Tibial nerve (tissue), 4 donors: ENCODE measurements around the gene SCP2. TPM values are rescaled to one million over a fixed set of nuclear protein-coding genes. Genes with fewer than 3 reads are reported as not detected.

Experiments used
- DNase-seq, 2 donors: peaks; one replicate each; pipeline ENCODE4 v3.0.0-alpha.2; 2019; ENCODE audit warnings: low spot score in 2 of 2
- H3K27ac ChIP-seq, 4 donors: fragments of 200-600 bp; sonication (generic) in 3 of 4; one replicate each; pipeline ENCODE4 v1.5.1; 2017 to 2019; ENCODE audit warnings: mild to moderate bottlenecking in 1 of 4
- H3K27me3 ChIP-seq, 2 donors: fragments of 200-600 bp; sonication (generic) in 1 of 2; one replicate each; pipeline versions ENCODE4 v1.5.1 to v1.6.0; 2017 to 2019
- H3K36me3 ChIP-seq, 3 donors: fragments of 200-600 bp; sonication (generic); one replicate each; pipeline ENCODE4 v1.5.1; 2018 to 2019
- H3K4me1 ChIP-seq, 4 donors: fragments of 200-600 bp; sonication (generic) in 3 of 4; one replicate each; pipeline ENCODE4 v1.5.1; 2017 to 2019
- H3K4me3 ChIP-seq, 4 donors: fragments of 200-600 bp; sonication (generic) in 3 of 4; one replicate each; pipeline ENCODE4 v1.5.1; 2017 to 2019; ENCODE audit warnings: mild to moderate bottlenecking in 1 of 4, moderate library complexity in 1 of 4
- H3K9me3 ChIP-seq, 4 donors: fragments of 200-600 bp; sonication (generic) in 3 of 4; one replicate each; pipeline ENCODE4 v1.5.1; 2017 to 2019
- CTCF ChIP-seq, 5 experiments: fragments of 200-600 bp in 3 of 5; fragments of 450-650 bp in 2 of 5; sonication (generic) in 3 of 5; IDR thresholded peaks; one replicate each; pipeline ENCODE4 v1.5.1; 2016 to 2019; ENCODE audit warnings: antibody characterized with exemption in 5 of 5, mild to moderate bottlenecking in 3 of 5, moderate library complexity in 2 of 5
- EP300 ChIP-seq, 2 donors: sonication (generic); formaldehyde crosslinking; IDR thresholded peaks; one replicate each; pipeline ENCODE4 v1.6.1; 2017; ENCODE audit warnings: antibody characterized with exemption in 2 of 2, mild to moderate bottlenecking in 1 of 2
- POLR2A ChIP-seq, 2 donors: fragments of 450-650 bp; IDR thresholded peaks; one replicate each; pipeline ENCODE4 v1.6.1; 2017; ENCODE audit warnings: antibody characterized with exemption in 2 of 2, mild to moderate bottlenecking in 2 of 2, moderate library complexity in 2 of 2
- WGBS, 2 donors: methylation state at CpG; one replicate each; pipeline ENCODE4 v1.1.5; 2018; 5-methylcytosine and 5-hydroxymethylcytosine counted together
- total RNA-seq, 4 donors: library from RNA; depleted of rRNA; stranded (reverse); fragments of >200 nt; gene quantifications; one replicate each; pipeline ENCODE4 v1.1.0, GENCODE V29; 2016

The SCP2 gene
- total RNA-seq, 4 donors from 2014 or later, result 63.3 to 131 (median 104) TPM

GRCh38 chr1:53071915-53072314 lies 144.8 kb downstream of the SCP2 start:
- no peak overlapping the region for H3K4me3 ChIP-seq
- WGBS, 2 donors, result 96 to 98% methylated on average over 1 of the region's 1 CpG
- H3K4me1 ChIP-seq, result peaks cover 0 to 48% (median 0%) of the 10 kb centered on the region in 4 donors
- H3K9me3 ChIP-seq, result no peaks in the 10 kb centered on the region
- H3K27me3 ChIP-seq, result no peaks in the 10 kb centered on the region
- peaks cover 0 to 46% (median 0%) of the 10 kb centered on the region in 3 donors for H3K36me3 ChIP-seq
- TF ChIP-seq EP300 (IDR thresholded peaks at IDR 0.05), result no peak
- no peak for TF ChIP-seq CTCF (IDR thresholded peaks at IDR 0.05)
- no peak for TF ChIP-seq POLR2A (IDR thresholded peaks at IDR 0.05)
- H3K27ac ChIP-seq, result no peak overlapping the region
- no peak for DNase-seq

GRCh38 chr1:53073287-53073686 lies 146.2 kb downstream of the SCP2 start:
- Histone ChIP-seq H3K27me3 (no peaks in the 10 kb centered on the region), H3K9me3 (no peaks in the 10 kb centered on the region), H3K4me1 (peaks cover 0 to 38% (median 0%) of the 10 kb centered on the region in 4 donors), H3K27ac (peak overlapping the region in 3 of 4 donors; percentile 54 to 86 (median 85)), H3K36me3 (peaks cover 0 to 51% (median 0%) of the 10 kb centered on the region in 3 donors), H3K4me3 (no peak overlapping the region)
- peak in 1 of 2 donors; percentile 9 for DNase-seq
- WGBS, 2 donors, result 88% methylated on average over 7 of the region's 7 CpGs
- TF ChIP-seq POLR2A (IDR thresholded peaks at IDR 0.05) (no peak), CTCF (IDR thresholded peaks at IDR 0.05) (no peak), EP300 (IDR thresholded peaks at IDR 0.05) (no peak)

GRCh38 chr1:53073868-53074311 lies 146.8 kb downstream of the SCP2 start:
- Histone ChIP-seq H3K4me3 (no peak overlapping the region), H3K9me3 (no peaks in the 10 kb centered on the region), H3K27me3 (no peaks in the 10 kb centered on the region), H3K36me3 (peaks cover 0 to 51% (median 0%) of the 10 kb centered on the region in 3 donors), H3K4me1 (peaks cover 0 to 34% (median 0%) of the 10 kb centered on the region in 4 donors), H3K27ac (peak overlapping the region; percentile 37 to 86 (median 70))
- DNase-seq, result peak; percentile 49 to 63
- TF ChIP-seq CTCF (IDR thresholded peaks at IDR 0.05), result no peak
- TF ChIP-seq EP300 (IDR thresholded peaks at IDR 0.05), result peak; percentile 39 to 67
- 21 to 39% methylated on average over 6 to 9 of the region's 10 CpGs for WGBS, 2 donors

- Histone ChIP-seq H3K27ac (peak overlapping the region; percentile 37 to 86 (median 70)), H3K27me3 (no peaks in the 10 kb centered on the region), H3K9me3 (no peaks in the 10 kb centered on the region), H3K36me3 (peaks cover 0 to 52% (median 0%) of the 10 kb centered on the region in 3 donors), H3K4me3 (no peak overlapping the region), H3K4me1 (peaks cover 0 to 27% (median 0%) of the 10 kb centered on the region in 4 donors)
- peak in 1 of 2 donors; percentile 8 for DNase-seq
- TF ChIP-seq EP300 (IDR thresholded peaks at IDR 0.05), result no peak
- no peak for TF ChIP-seq POLR2A (IDR thresholded peaks at IDR 0.05)
- no peak for TF ChIP-seq CTCF (IDR thresholded peaks at IDR 0.05)
- 71 to 75% methylated on average over 7 of the region's 8 CpGs for WGBS, 2 donors
Measured at GRCh38 chr1:53074313-53075154, 147.5 kb downstream of the SCP2 start.

GRCh38 chr1:53075206-53075605 lies 148.1 kb downstream of the SCP2 start:
- no peak for TF ChIP-seq CTCF (IDR thresholded peaks at IDR 0.05)
- TF ChIP-seq POLR2A (IDR thresholded peaks at IDR 0.05), result no peak
- TF ChIP-seq EP300 (IDR thresholded peaks at IDR 0.05), result no peak
- peaks cover 0 to 27% (median 0%) of the 10 kb centered on the region in 4 donors for H3K4me1 ChIP-seq
- H3K36me3 ChIP-seq, result peaks cover 0 to 51% (median 0%) of the 10 kb centered on the region in 3 donors
- peak in 1 of 2 donors; percentile 10 for DNase-seq
- H3K27ac ChIP-seq, result peak overlapping the region in 2 of 4 donors; percentile 40 to 86
- H3K4me3 ChIP-seq, result no peak overlapping the region
- no peaks in the 10 kb centered on the region for H3K9me3 ChIP-seq
- H3K27me3 ChIP-seq, result no peaks in the 10 kb centered on the region
- 97% methylated on average over 4 of the region's 4 CpGs for WGBS, 2 donors
